ENCODE measurements around the gene NSD2.
"Not testable (repeated sequence)": the region's sequence is repeated elsewhere in the genome, so short reads cannot be mapped to it uniquely, and the experiment has no call there.

The NSD2 gene

GRCh38 chr4:1985780-1986577 is 114.8 kb downstream of the NSD2 start:
- DNase-seq (ENCODE audit: low spot score): no peak

- DNase-seq (ENCODE audit: low spot score): no peak
Measured at GRCh38 chr4:1986578-1987210, 115.5 kb downstream of the NSD2 start.

GRCh38 chr4:1987296-1987695 is 116.1 kb downstream of the NSD2 start:
- no peak for DNase-seq (ENCODE audit: low spot score)

- DNase-seq (ENCODE audit: low spot score): no peak
Measured at GRCh38 chr4:1987721-1988326, 116.6 kb downstream of the NSD2 start.

- no peak for DNase-seq (ENCODE audit: low spot score)
Measured at GRCh38 chr4:1988327-1988724, 117.1 kb downstream of the NSD2 start.

GRCh38 chr4:1989533-1990347 is 118.5 kb downstream of the NSD2 start:
- no peak for DNase-seq (ENCODE audit: low spot score)

GRCh38 chr4:1990348-1990645 is 119.1 kb downstream of the NSD2 start:
- no peak for DNase-seq (ENCODE audit: low spot score)

- DNase-seq (ENCODE audit: low spot score): no peak
Measured at GRCh38 chr4:1990676-1991075, 119.5 kb downstream of the NSD2 start.

GRCh38 chr4:1991087-1991486 is 119.9 kb downstream of the NSD2 start:
- no peak for DNase-seq (ENCODE audit: low spot score)

- no peak for DNase-seq (ENCODE audit: low spot score)
Measured at GRCh38 chr4:1991596-1992434, 120.6 kb downstream of the NSD2 start.

GRCh38 chr4:1992468-1993168 is 121.4 kb downstream of the NSD2 start:
- DNase-seq (ENCODE audit: low spot score): no peak

- no peak for DNase-seq (ENCODE audit: low spot score)
Measured at GRCh38 chr4:1993169-1993516, 122.0 kb downstream of the NSD2 start.

GRCh38 chr4:1993718-1994516 is 122.7 kb downstream of the NSD2 start:
- not testable (repeated sequence) for DNase-seq (ENCODE audit: low spot score)

- DNase-seq (ENCODE audit: low spot score): no peak
Measured at GRCh38 chr4:1994938-1995337, 123.7 kb downstream of the NSD2 start.

GRCh38 chr4:1996866-1997611 is 125.8 kb downstream of the NSD2 start:
- no peak for DNase-seq (ENCODE audit: low spot score)

GRCh38 chr4:1997712-1998111 is 126.5 kb downstream of the NSD2 start:
- no peak for DNase-seq (ENCODE audit: low spot score)

GRCh38 chr4:1998296-1998695 is 127.1 kb downstream of the NSD2 start:
- no peak for DNase-seq (ENCODE audit: low spot score)

GRCh38 chr4:1999308-1999707 is 128.1 kb downstream of the NSD2 start:
- not testable (repeated sequence) for DNase-seq (ENCODE audit: low spot score)

- DNase-seq (ENCODE audit: low spot score): not testable (repeated sequence)
Measured at GRCh38 chr4:2003361-2003760, 132.2 kb downstream of the NSD2 start.

GRCh38 chr4:2006367-2006766 is 135.2 kb downstream of the NSD2 start:
- no peak for DNase-seq (ENCODE audit: low spot score)

All from AG08396 (cell line).